NCI-H146 treated with DMSO at 0.1 percent for 48 hours (cell line): ENCODE measurements around the gene ENAH.

ENCODE experiments used
- DNase-seq: peaks from one replicate; lab custom pipeline; 2025; ENCODE audit not compliant: unreplicated experiment; lab: John Stamatoyannopoulos, UW

ENAH gene

GRCh38 chr1:225441314-225442122 is 211.4 kb downstream of the ENAH start:
- DNase-seq: no peak

GRCh38 chr1:225440380-225441221 is 212.3 kb downstream of the ENAH start:
- no peak for DNase-seq

- DNase-seq: no peak
Observed at GRCh38 chr1:225437710-225438437, 215.0 kb downstream of the ENAH start.
